Hepatocyte (in vitro differentiated cells): ENCODE measurements around the gene VNN1.

Experiments used
- EZH2 ChIP-seq: fragments of 200-600 bp; sonication (generic); IDR thresholded peaks from 2 replicates; pipeline ENCODE4 v1.6.1; 2016; ENCODE audit warnings: antibody characterized with exemption, mild to moderate bottlenecking, borderline replicate concordance
- EZH2phosphoT487 ChIP-seq: fragments of 200-600 bp; sonication (generic); IDR thresholded peaks from one replicate; pipeline ENCODE4 v1.6.1; 2018; ENCODE audit warnings: antibody characterized with exemption, mild to moderate bottlenecking, low read depth, moderate library complexity; ENCODE audit not compliant: unreplicated experiment, severe bottlenecking
- TF ChIP-seq, protein P1 (sequence below): fragments of 200-600 bp; sonication (generic); IDR thresholded peaks from 2 replicates; pipeline ENCODE4 v1.5.1; 2016; ENCODE audit warnings: antibody characterized with exemption, mild to moderate bottlenecking; ENCODE audit not compliant: poor library complexity

GRCh38 chr6:132687306-132687705 is 26.5 kb downstream of the VNN1 start:
- TF ChIP-seq, protein P1, sequence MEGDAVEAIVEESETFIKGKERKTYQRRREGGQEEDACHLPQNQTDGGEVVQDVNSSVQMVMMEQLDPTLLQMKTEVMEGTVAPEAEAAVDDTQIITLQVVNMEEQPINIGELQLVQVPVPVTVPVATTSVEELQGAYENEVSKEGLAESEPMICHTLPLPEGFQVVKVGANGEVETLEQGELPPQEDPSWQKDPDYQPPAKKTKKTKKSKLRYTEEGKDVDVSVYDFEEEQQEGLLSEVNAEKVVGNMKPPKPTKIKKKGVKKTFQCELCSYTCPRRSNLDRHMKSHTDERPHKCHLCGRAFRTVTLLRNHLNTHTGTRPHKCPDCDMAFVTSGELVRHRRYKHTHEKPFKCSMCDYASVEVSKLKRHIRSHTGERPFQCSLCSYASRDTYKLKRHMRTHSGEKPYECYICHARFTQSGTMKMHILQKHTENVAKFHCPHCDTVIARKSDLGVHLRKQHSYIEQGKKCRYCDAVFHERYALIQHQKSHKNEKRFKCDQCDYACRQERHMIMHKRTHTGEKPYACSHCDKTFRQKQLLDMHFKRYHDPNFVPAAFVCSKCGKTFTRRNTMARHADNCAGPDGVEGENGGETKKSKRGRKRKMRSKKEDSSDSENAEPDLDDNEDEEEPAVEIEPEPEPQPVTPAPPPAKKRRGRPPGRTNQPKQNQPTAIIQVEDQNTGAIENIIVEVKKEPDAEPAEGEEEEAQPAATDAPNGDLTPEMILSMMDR = no peak
- TF ChIP-seq EZH2 (no peak), EZH2phosphoT487 (no peak)
